Hepatocyte (in vitro differentiated cells): ENCODE data around the gene IGDCC3. TPM values are rescaled to one million over a fixed set of nuclear protein-coding genes. Genes with fewer than 3 reads are reported as not detected.

ENCODE experiments used
- DNase-seq: peaks from one replicate; pipeline ENCODE4 v3.0.0-alpha.2; 2016; ENCODE audit warnings: low spot score
- H2AFZ ChIP-seq: fragments of 200-600 bp; sonication (generic); 2 replicates; pipeline ENCODE4 v1.6.0; 2016; ENCODE audit warnings: antibody characterized with exemption, mild to moderate bottlenecking
- H3K27ac ChIP-seq: fragments of 200-600 bp; sonication (generic); 2 replicates; pipeline ENCODE4 v1.5.1; 2016; ENCODE audit warnings: mild to moderate bottlenecking
- H3K27me3 ChIP-seq: fragments of 200-600 bp; sonication (generic); 2 replicates; pipeline ENCODE4 v1.6.1; 2016
- H3K36me3 ChIP-seq: fragments of 200-600 bp; sonication (generic); replicated peaks from 2 replicates; pipeline ENCODE4 v1.5.1; 2016; ENCODE audit warnings: low read depth; ENCODE audit not compliant: insufficient read depth
- H3K4me1 ChIP-seq: fragments of 200-600 bp; sonication (generic); 2 replicates; pipeline ENCODE4 v1.5.1; 2016; ENCODE audit warnings: mild to moderate bottlenecking, moderate library complexity; ENCODE audit not compliant: insufficient read depth
- H3K4me2 ChIP-seq: fragments of 200-600 bp; sonication (generic); 2 replicates; pipeline ENCODE4 v1.6.0; 2016
- H3K4me3 ChIP-seq: fragments of 200-600 bp; sonication (generic); 2 replicates; pipeline ENCODE4 v1.5.1; 2016; ENCODE audit warnings: mild to moderate bottlenecking
- H3K79me2 ChIP-seq: fragments of 200-600 bp; sonication (generic); 2 replicates; pipeline ENCODE4 v1.6.0; 2017; ENCODE audit warnings: mild to moderate bottlenecking
- H3K9me2 ChIP-seq: fragments of 200-600 bp; sonication (generic); replicated peaks from 2 replicates; pipeline ENCODE4 v1.6.0; 2017; ENCODE audit warnings: mild to moderate bottlenecking; ENCODE audit not compliant: insufficient read depth
- H3K9me3 ChIP-seq: fragments of 200-600 bp; sonication (generic); 2 replicates; pipeline ENCODE4 v1.5.1; 2016; ENCODE audit warnings: low read depth, mild to moderate bottlenecking
- H4K20me1 ChIP-seq: fragments of 200-600 bp; sonication (generic); 2 replicates; pipeline ENCODE4 v1.6.0; 2016; ENCODE audit warnings: mild to moderate bottlenecking; ENCODE audit not compliant: insufficient read depth, poor library complexity, severe bottlenecking
- CTCF ChIP-seq: fragments of 200-600 bp; sonication (generic); IDR thresholded peaks from 2 replicates; pipeline ENCODE4 v1.5.1; 2016; ENCODE audit warnings: antibody characterized with exemption, mild to moderate bottlenecking; ENCODE audit not compliant: poor library complexity
- EZH2 ChIP-seq: fragments of 200-600 bp; sonication (generic); IDR thresholded peaks from 2 replicates; pipeline ENCODE4 v1.6.1; 2016; ENCODE audit warnings: antibody characterized with exemption, mild to moderate bottlenecking, borderline replicate concordance
- EZH2phosphoT487 ChIP-seq: fragments of 200-600 bp; sonication (generic); IDR thresholded peaks from one replicate; pipeline ENCODE4 v1.6.1; 2018; ENCODE audit warnings: antibody characterized with exemption, mild to moderate bottlenecking, low read depth, moderate library complexity; ENCODE audit not compliant: unreplicated experiment, severe bottlenecking
- WGBS: methylation state at CpG from one replicate; pipeline ENCODE4 v1.1.6; 2016; ENCODE audit warnings: low lambda C conversion rate; ENCODE audit errors: missing lambda C conversion rate; 5-methylcytosine and 5-hydroxymethylcytosine counted together
- polyA plus RNA-seq: library from polyadenylated mRNA; unstranded; fragments of >200 nt; fragmentation: Nextera tagmentation; extraction: Ambion mirVana; gene quantifications from 2 replicates; pipeline ENCODE4 v1.2.1, GENCODE V29; 2016
- total RNA-seq: library from RNA; depleted of rRNA; stranded (reverse); fragments of >200 nt; gene quantifications from 2 replicates; pipeline ENCODE4 v1.2.3, GENCODE V29; 2014

The IGDCC3 gene
- total and polyA plus RNA-seq, 2 experiments from 2014 or later: 8.1 to 14.8 TPM

GRCh38 chr15:65361708-65362459 is 15.9 kb downstream of the IGDCC3 start:
- Histone ChIP-seq H3K36me3 (no peaks in the 10 kb centered on the region), H3K79me2 (no peaks in the 10 kb centered on the region), H3K27me3 (no peaks in the 10 kb centered on the region), H3K27ac (no peak overlapping the region), H3K9me3 (no peaks in the 10 kb centered on the region), H3K9me2 (no peaks in the 10 kb centered on the region), H3K4me1 (peaks cover 13% of the 10 kb centered on the region), H3K4me3 (no peak overlapping the region), H3K4me2 (no peak overlapping the region), H2AFZ (no peak overlapping the region), H4K20me1 (no peaks in the 10 kb centered on the region)
- TF ChIP-seq CTCF (no peak), EZH2 (no peak), EZH2phosphoT487 (no peak)
- 95% methylated on average over 32 of the region's 32 CpGs for WGBS
- DNase-seq: no peak

GRCh38 chr15:65360506-65360905 is 17.3 kb downstream of the IGDCC3 start:
- Histone ChIP-seq H3K36me3 (no peaks in the 10 kb centered on the region), H2AFZ (no peak overlapping the region), H3K27ac (no peak overlapping the region), H3K9me3 (no peaks in the 10 kb centered on the region), H3K9me2 (no peaks in the 10 kb centered on the region), H3K4me1 (peaks cover 15% of the 10 kb centered on the region), H3K79me2 (no peaks in the 10 kb centered on the region), H3K27me3 (no peaks in the 10 kb centered on the region), H3K4me3 (no peak overlapping the region), H3K4me2 (no peak overlapping the region), H4K20me1 (no peaks in the 10 kb centered on the region)
- TF ChIP-seq CTCF (no peak), EZH2 (no peak), EZH2phosphoT487 (no peak)
- WGBS: 80% methylated on average over 1 of the region's 1 CpG
- no peak for DNase-seq

- no peak for DNase-seq
- H3K4me1 ChIP-seq: peaks cover 12% of the 10 kb centered on the region
- peak overlapping the region; percentile 50 for H3K4me3 ChIP-seq
- H4K20me1 ChIP-seq: no peaks in the 10 kb centered on the region
- H3K36me3 ChIP-seq: no peaks in the 10 kb centered on the region
- H3K9me3 ChIP-seq: no peaks in the 10 kb centered on the region
- WGBS: 24% methylated on average over 11 of the region's 17 CpGs
- no peaks in the 10 kb centered on the region for H3K27me3 ChIP-seq
- H3K4me2 ChIP-seq: peak overlapping the region; percentile 95
- no peak overlapping the region for H3K27ac ChIP-seq
- TF ChIP-seq EZH2phosphoT487: no peak
- no peak for TF ChIP-seq EZH2
- TF ChIP-seq CTCF: no peak
- no peaks in the 10 kb centered on the region for H3K79me2 ChIP-seq
- no peaks in the 10 kb centered on the region for H3K9me2 ChIP-seq
- peak overlapping the region; percentile 56 for H2AFZ ChIP-seq
Measured at GRCh38 chr15:65355988-65356353, 21.8 kb downstream of the IGDCC3 start.
